Neutrophil (primary cell): ENCODE data around the gene PKD1.

ENCODE experiments used
- H3K27ac ChIP-seq: fragments of 200-600 bp; sonication (generic); 2 replicates; pipeline ENCODE4 v1.5.1; 2016; ENCODE audit warnings: mild to moderate bottlenecking, moderate library complexity
- H3K27me3 ChIP-seq: fragments of 200-600 bp; sonication (generic); 2 replicates; pipeline ENCODE4 v1.6.0; 2016; ENCODE audit warnings: mild to moderate bottlenecking
- H3K36me3 ChIP-seq: fragments of 200-600 bp; sonication (generic); 2 replicates; pipeline ENCODE4 v1.5.1; 2017
- H3K4me1 ChIP-seq, 2 experiments: fragments of 200-600 bp in 1 of 2; sonication (generic) in 1 of 2; 1 replicate in 1 of 2; 2 replicates in 1 of 2; pipeline versions ENCODE4 v1.5.1 to v1.6.1; 2013 to 2016; ENCODE audit warnings: low read depth in 1 of 2, low read length in 1 of 2, mild to moderate bottlenecking in 1 of 2, moderate library complexity in 1 of 2; ENCODE audit not compliant: control insufficient read depth in 1 of 2, insufficient read depth in 1 of 2
- H3K4me3 ChIP-seq, 2 experiments: fragments of 200-600 bp in 1 of 2; sonication (generic) in 1 of 2; 1 replicate in 1 of 2; 2 replicates in 1 of 2; pipeline ENCODE4 v1.5.1; 2013 to 2016; ENCODE audit warnings: low read depth in 1 of 2, low read length in 1 of 2, mild to moderate bottlenecking in 1 of 2, moderate library complexity in 1 of 2
- H3K9me3 ChIP-seq: fragments of 200-600 bp; sonication (generic); 2 replicates; pipeline ENCODE4 v1.5.1; 2016
- TF ChIP-seq, protein P1 (sequence below): fragments of 200-600 bp; sonication (generic); IDR thresholded peaks from 2 replicates; pipeline ENCODE4 v1.5.1; 2016; ENCODE audit warnings: antibody characterized with exemption

The PKD1 gene

DNA sequence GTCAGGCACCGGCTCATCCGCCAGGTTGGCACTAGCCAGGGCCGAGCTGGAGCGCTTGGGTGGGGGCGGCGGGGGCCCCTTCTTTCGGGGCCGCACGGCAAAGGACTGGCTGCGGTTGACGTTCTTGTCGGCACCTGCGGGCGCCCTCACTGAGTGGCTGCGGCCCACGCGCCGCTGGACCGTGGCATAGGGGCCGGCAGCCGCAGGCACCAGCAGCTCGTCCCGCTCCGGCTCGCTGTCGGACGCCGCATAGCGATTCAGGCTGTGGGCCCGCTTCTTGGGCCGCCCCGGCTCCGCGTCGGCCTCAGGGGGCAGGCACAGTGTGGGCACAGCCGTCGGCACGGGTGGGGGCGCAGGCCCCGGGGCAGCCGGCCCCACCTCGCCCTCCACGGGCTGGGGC, 44.8 kb upstream of the PKD1 start:
- peaks cover 29% of the 10 kb centered on the region for H3K36me3 ChIP-seq
- no peaks in the 10 kb centered on the region for H3K9me3 ChIP-seq
- peaks cover 14% of the 10 kb centered on the region for H3K27me3 ChIP-seq
- H3K4me1 ChIP-seq, result no peaks in the 10 kb centered on the region
- no peak overlapping the region for H3K4me3 ChIP-seq
- H3K27ac ChIP-seq, result no peak overlapping the region
- TF ChIP-seq, protein P1, sequence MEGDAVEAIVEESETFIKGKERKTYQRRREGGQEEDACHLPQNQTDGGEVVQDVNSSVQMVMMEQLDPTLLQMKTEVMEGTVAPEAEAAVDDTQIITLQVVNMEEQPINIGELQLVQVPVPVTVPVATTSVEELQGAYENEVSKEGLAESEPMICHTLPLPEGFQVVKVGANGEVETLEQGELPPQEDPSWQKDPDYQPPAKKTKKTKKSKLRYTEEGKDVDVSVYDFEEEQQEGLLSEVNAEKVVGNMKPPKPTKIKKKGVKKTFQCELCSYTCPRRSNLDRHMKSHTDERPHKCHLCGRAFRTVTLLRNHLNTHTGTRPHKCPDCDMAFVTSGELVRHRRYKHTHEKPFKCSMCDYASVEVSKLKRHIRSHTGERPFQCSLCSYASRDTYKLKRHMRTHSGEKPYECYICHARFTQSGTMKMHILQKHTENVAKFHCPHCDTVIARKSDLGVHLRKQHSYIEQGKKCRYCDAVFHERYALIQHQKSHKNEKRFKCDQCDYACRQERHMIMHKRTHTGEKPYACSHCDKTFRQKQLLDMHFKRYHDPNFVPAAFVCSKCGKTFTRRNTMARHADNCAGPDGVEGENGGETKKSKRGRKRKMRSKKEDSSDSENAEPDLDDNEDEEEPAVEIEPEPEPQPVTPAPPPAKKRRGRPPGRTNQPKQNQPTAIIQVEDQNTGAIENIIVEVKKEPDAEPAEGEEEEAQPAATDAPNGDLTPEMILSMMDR, result no peak

DNA sequence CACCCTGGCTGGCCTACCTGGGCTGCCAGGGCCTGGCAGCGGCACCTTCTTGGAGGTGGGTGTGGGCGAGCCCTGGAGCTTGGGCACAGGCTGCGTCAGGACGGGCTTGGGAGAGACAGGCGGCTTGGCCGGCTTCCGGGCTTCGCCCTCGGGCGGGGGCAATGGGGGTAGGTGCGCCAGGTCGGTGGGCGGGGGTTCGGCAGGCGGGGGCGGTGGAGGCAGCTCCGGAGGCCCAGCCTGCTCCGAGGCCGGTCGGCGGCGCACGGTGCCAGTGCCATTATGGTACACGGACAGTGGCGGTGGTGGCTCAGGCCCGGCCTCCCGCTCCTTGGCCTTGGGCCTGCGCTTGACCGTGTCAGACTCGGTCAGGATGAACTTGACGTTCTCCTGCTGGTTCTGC, 43.9 kb upstream of the PKD1 start:
- H3K4me3 ChIP-seq, result no peak overlapping the region

DNA sequence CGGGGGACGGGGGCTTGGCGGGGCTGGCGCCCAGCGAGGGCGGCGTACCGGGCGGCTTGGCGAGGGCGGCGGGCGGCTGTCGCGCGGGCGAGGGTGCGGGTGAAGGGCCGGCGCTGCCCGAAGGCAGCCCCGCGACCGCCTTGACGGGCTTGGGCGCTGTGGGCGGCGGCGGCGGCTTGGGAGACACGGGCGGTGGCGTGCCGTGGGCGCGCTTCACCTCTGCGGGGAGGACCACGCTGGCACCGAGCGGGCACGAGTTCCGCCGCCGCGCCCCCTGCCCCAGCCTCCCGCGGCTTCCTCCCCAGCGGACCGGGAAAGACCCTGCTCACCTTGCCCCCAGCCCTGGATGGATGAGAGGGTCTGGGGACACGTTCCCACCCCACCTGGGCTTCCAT, 43.4 kb upstream of the PKD1 start:
- Histone ChIP-seq H3K9me3 (no peaks in the 10 kb centered on the region), H3K4me3 (no peak overlapping the region), H3K4me1 (no peaks in the 10 kb centered on the region), H3K27ac (no peak overlapping the region), H3K27me3 (peaks cover 14% of the 10 kb centered on the region), H3K36me3 (peaks cover 42% of the 10 kb centered on the region)
- TF ChIP-seq, protein P1, result no peak

More for the DNA sequence above, 43.9 kb upstream of the PKD1 start:
- TF ChIP-seq, protein P1, result no peak
- no peak overlapping the region for H3K27ac ChIP-seq
- H3K36me3 ChIP-seq, result peaks cover 37% of the 10 kb centered on the region
- H3K27me3 ChIP-seq, result peaks cover 14% of the 10 kb centered on the region
- H3K4me1 ChIP-seq, result no peaks in the 10 kb centered on the region
- no peaks in the 10 kb centered on the region for H3K9me3 ChIP-seq

DNA sequence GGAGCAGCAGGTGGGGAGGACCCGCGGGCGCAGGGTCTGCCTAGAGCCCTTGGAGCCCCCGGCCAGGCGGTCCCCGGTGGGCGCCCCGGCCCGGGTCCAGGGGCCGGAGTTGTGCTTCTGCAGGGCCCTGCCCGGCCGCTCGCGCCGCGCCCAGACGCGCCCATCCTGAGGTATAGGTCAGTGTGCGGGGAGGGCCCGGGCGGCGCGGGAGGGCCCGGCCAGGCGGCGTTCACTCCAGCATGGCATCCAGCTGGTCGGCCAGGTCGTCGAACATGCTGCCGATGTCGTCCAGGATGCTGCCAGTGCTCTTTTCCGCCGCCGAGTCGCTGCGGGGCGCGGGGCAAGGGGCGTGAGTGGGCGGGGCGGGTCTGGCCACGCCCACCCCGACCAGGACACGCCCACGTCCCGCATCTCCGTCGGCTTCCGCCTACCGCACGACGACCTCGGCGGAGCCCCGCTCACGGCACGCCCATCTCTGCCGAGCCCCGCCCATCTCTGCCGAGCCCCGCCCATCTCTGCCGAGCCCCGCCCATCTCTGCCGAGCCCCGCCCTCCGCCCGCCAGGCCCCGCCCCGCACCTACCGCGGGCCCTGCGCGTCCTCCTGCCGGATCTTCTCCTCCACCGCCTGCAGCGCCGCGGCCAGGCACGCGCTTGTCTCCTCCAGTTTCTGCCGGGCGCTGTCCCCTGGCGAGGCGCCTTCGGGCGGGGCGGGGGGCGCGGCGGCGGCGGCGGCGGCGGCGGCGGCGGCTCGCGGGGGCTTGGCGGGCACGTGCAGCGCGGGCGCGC, 42.8 kb upstream of the PKD1 start:
- Histone ChIP-seq H3K27ac (no peak overlapping the region), H3K4me1 (no peaks in the 10 kb centered on the region), H3K27me3 (peaks cover 14% of the 10 kb centered on the region), H3K9me3 (no peaks in the 10 kb centered on the region), H3K36me3 (peaks cover 48% of the 10 kb centered on the region), H3K4me3 (no peak overlapping the region)
- TF ChIP-seq, protein P1, result no peak

DNA sequence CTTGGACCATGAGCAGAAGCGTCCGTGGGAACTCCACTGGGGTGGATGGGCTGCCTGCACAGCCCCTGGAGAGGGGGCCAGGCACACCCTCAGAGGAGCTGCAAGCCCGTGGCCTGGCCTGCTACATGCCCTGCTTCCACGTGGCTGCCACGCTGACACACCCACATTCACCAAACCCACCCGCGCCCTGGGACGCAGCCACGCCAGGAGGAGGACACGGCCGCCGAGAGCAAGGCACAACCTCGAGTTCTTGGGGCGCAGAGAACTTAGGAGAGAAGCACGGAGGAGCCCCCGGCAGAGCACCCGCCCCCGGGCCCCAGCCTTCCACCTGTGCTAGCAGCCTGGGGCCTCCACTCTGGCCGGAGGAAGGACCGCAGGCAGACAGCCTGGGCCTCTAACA, 41.9 kb upstream of the PKD1 start:
- TF ChIP-seq, protein P1, result no peak
- Histone ChIP-seq H3K36me3 (peaks cover 58% of the 10 kb centered on the region), H3K4me3 (no peak overlapping the region), H3K9me3 (no peaks in the 10 kb centered on the region), H3K27me3 (peaks cover 14% of the 10 kb centered on the region), H3K27ac (no peak overlapping the region), H3K4me1 (no peaks in the 10 kb centered on the region)
